ENCODE measurements around the gene ZNF205. TPM values are rescaled to one million over a fixed set of nuclear protein-coding genes. Genes with fewer than 3 reads are reported as not detected.

ZNF205 gene
- total RNA-seq, 1 donor from 2014 or later = 14.2 TPM

GRCh38 chr16:3101018-3101840 lies 11.2 kb upstream of the ZNF205 start:
- DNase-seq (ENCODE audit: low spot score) = no peak

- DNase-seq (ENCODE audit: low spot score) = no peak
Observed at GRCh38 chr16:3101841-3102470, 10.4 kb upstream of the ZNF205 start.

GRCh38 chr16:3106205-3106928 lies 6.0 kb upstream of the ZNF205 start:
- peak; percentile 89 for DNase-seq (ENCODE audit: low spot score)

DNA sequence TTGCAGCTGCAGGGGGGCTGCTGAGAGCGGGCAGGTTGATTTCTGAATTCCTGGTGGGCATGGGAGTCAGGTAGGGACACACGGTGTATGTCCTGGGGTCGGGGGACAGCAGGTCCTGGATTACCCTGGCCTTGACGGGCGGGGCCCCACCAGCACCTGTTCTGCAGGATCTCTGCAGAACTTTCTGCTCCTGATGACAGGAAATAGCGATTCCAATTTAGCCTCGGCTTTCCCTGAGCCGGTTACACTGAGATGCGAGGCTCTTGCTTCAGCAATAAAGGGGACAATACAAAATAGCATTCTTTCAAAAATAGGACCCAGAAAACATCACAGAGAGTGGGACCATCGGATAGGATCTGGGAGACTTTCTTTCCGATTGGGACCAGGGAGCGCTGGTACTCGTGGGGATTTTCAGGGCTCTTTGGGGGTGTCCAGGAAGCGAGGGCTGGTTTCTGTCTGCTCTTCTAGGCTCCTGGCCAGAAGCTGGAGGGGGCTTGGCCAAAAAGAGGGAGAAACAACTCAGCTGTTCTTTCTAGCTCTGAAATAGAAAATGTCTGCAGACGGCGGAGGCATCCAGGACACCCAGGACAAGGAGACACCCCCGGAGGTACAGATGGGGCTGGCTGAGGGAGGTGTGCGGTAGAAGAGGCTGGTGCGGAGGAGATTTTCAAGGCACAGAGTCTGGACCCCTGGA lies 642 bp downstream of the ZNF205 start:
- no peak for DNase-seq (ENCODE audit: low spot score)

DNA sequence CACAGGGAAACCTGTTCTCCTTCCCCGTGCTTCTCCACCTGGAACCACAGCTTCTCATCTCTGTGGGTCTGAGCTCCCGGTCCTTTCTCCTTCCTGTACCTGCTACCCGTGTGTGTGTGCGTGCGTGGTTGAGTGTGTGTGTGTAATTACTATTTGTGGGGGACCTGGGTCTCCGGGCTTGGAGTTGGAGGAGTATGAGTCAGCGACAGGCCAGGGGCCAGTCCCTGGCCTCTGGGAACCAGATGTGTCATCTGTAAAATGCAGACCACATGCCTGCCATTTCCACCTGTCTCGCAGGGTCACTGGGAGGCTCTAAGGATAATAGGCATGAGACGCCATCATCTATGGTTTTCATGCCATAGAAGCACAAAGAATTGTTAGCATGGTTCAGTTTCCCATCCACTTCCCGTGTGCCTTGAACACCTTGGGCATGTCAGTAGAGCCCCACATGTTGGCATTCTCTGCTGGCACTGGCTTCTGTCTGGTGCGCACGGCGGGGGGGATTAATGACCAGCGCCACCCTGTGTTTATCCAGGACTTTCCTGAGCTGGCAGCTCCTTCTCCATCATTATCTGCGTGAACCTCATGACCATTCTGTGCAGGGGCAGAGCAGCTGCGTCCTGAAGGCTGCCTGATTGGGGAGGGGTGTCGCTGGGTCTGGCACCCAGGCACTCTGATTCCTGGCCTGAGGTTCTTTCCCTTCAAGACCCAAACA lies 1.5 kb downstream of the ZNF205 start:
- no peak for DNase-seq (ENCODE audit: low spot score)

GRCh38 chr16:3115003-3115402 lies 2.6 kb downstream of the ZNF205 start:
- DNase-seq (ENCODE audit: low spot score) = no peak

GRCh38 chr16:3115561-3115960 lies 3.2 kb downstream of the ZNF205 start:
- DNase-seq (ENCODE audit: low spot score) = no peak

DNA sequence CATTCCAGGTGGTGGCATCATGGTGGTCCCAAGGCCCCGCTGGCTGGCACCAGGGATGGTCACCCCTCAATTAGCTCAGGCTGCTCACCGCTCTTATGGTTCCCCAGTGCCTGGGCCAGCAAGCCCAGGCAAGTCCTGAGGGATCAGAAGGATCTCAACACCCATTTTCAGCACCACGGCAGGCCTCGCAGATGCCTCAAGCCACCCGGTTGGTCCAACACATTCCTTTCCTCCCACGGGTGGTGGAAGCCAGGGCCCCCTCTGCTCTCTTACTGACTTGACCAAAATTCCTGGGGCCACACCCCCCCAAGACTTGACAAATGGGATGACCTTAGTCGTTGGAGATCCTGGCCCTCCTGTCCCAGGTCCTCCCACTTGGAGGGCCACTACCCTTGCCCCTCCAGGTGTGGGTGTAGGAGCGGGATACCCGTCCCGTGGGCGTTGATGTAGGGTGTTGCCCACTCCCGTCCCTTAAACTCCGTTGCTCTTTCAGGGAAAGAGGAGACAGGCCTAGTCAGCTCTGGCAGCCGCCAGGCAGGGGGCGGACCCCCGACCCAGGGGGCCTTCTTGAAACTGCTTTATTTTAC lies 5.9 kb downstream of the ZNF205 start:
- DNase-seq (ENCODE audit: low spot score) = no peak

- no peak for DNase-seq (ENCODE audit: low spot score)
Observed at GRCh38 chr16:3118846-3119245, 6.5 kb downstream of the ZNF205 start.

DNA sequence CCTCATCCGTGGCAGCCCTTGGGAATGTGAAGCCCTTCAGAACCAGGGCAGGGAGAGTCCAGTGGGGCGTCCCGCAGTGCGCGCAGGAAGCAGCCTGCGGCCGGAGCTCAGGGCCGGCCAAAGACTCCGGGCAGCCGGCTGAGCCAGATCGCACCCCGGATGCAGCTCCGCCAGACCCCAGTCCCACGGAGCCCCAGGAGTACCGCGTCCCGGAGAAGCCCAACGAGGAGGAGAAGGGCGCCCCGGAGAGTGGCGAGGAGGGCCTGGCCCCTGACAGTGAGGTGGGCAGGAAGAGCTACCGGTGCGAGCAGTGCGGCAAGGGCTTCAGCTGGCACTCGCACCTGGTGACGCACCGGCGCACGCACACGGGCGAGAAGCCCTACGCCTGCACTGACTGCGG lies 6.9 kb downstream of the ZNF205 start:
- DNase-seq (ENCODE audit: low spot score) = no peak

DNA sequence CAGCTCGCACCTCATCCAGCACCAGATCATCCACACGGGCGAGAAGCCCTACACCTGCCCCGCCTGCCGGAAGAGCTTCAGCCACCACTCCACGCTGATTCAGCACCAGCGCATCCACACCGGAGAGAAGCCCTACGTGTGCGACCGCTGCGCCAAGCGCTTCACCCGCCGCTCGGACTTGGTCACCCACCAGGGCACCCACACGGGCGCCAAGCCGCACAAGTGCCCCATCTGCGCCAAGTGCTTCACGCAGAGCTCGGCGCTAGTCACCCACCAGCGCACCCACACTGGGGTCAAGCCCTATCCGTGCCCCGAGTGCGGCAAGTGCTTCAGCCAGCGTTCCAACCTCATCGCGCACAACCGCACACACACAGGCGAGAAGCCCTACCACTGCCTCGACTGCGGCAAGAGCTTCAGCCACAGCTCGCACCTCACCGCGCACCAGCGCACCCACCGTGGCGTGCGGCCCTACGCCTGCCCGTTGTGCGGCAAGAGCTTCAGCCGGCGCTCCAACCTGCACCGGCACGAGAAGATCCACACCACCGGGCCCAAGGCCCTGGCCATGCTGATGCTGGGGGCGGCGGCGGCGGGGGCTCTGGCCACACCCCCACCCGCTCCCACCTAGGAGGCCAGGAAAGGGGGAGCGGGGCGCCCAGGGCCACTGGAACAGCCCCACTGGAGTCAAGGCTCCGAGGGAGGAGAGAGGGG lies 7.5 kb downstream of the ZNF205 start:
- no peak for DNase-seq (ENCODE audit: low spot score)

GRCh38 chr16:3120435-3120834 lies 8.0 kb downstream of the ZNF205 start:
- no peak for DNase-seq (ENCODE audit: low spot score)

- DNase-seq (ENCODE audit: low spot score) = no peak
Observed at GRCh38 chr16:3121851-3122467, 9.6 kb downstream of the ZNF205 start.

DNA sequence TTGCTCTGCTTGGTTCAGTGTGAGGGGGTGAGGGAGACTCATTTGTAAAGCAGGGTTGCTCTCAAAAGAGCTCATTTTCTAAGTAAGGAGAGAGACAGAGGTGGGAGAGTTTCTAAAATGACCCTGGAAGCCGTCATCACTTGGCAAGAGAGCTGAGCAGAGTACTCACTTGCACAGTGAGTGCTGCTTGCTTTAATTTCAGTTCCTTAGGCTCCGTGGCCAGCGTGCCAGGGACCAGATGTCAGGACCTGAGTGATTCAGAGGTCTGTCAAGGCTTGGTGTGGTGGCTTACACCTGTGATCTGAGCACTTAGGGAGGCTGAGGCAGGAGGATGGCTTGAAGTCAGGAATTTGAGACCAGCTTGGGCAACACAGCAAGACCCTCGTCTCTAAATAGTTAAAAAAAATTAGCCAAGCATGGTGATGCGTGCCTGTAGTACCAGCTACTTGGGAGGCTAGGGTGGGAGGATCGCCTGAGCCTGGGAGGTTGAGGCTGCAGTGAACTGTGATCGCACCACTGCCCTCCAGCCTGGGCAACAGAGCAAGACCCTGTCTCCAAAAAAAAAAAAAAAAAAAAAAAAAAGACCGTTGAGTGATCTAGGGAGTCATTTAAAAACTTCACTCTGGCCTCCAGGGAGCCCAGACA lies 10.7 kb downstream of the ZNF205 start:
- DNase-seq (ENCODE audit: low spot score) = no peak

GRCh38 chr16:3123986-3124886 lies 11.8 kb downstream of the ZNF205 start:
- peak; percentile 96 for DNase-seq (ENCODE audit: low spot score)

GRCh38 chr16:3127745-3128144 lies 15.4 kb downstream of the ZNF205 start:
- DNase-seq (ENCODE audit: low spot score) = no peak

- peak; percentile 80 for DNase-seq (ENCODE audit: low spot score)
Observed at GRCh38 chr16:3129137-3130131, 17.0 kb downstream of the ZNF205 start.

Data from mucosa of gallbladder (tissue), 1 donor.